ENCODE data around the gene CTDSP2. TPM values are rescaled to one million over a fixed set of nuclear protein-coding genes. Genes with fewer than 3 reads are reported as not detected.

CTDSP2 gene
- total RNA-seq, 2 experiments from 2014 or later: 44.2 to 118 TPM

DNA sequence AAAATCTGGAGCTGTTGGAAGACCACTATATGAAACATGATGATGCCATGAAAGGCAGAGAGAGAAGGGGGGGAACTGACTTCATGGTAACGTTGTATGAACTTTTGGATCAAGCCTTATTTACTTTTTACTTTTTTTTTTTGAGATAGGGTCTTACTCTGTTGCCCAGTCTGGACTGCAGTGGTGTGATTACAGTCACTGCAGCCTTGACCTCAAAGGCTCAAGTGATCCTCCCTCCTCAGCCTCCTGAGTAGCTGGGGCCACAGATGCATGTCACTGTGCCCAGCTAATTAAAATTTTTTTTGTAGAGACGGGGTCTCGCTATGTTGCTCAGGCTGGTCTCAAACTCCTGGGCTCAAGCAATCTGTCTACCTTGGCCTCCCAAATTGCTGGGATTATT is 31.3 kb upstream of the CTDSP2 start:
- no peak overlapping the region for H3K4me3 ChIP-seq (ENCODE audit: low read depth, low read length, poor library complexity, severe bottlenecking)
- no peak overlapping the region for H3K27ac ChIP-seq (ENCODE audit: low read depth, low read length, poor library complexity, severe bottlenecking)
- no peaks in the 10 kb centered on the region for H3K9me3 ChIP-seq (ENCODE audit: low read length)
- H4K20me1 ChIP-seq (ENCODE audit: insufficient read depth, low read length): no peaks in the 10 kb centered on the region
- no TSS peak for BruUV-seq (replicated peaks)
- TF ChIP-seq, protein P1, sequence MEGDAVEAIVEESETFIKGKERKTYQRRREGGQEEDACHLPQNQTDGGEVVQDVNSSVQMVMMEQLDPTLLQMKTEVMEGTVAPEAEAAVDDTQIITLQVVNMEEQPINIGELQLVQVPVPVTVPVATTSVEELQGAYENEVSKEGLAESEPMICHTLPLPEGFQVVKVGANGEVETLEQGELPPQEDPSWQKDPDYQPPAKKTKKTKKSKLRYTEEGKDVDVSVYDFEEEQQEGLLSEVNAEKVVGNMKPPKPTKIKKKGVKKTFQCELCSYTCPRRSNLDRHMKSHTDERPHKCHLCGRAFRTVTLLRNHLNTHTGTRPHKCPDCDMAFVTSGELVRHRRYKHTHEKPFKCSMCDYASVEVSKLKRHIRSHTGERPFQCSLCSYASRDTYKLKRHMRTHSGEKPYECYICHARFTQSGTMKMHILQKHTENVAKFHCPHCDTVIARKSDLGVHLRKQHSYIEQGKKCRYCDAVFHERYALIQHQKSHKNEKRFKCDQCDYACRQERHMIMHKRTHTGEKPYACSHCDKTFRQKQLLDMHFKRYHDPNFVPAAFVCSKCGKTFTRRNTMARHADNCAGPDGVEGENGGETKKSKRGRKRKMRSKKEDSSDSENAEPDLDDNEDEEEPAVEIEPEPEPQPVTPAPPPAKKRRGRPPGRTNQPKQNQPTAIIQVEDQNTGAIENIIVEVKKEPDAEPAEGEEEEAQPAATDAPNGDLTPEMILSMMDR (conservative IDR thresholded peaks at IDR 0.05; ENCODE audit: low read length): no peak
- TF ChIP-seq EZH2phosphoT487 (IDR thresholded peaks at IDR 0.05; ENCODE audit: borderline replicate concordance, low read depth, low read length): no peak
- H3K9me2 ChIP-seq (ENCODE audit: insufficient read depth, low read length): no peaks in the 10 kb centered on the region
- H3K36me3 ChIP-seq (ENCODE audit: insufficient read depth, low read length): no peaks in the 10 kb centered on the region
- H3K4me1 ChIP-seq (ENCODE audit: insufficient read depth, low read length, poor library complexity, severe bottlenecking): no peaks in the 10 kb centered on the region
- intact Hi-C loops (cut with micrococcal nuclease; ENCODE audit: unreplicated experiment): no loop called here
- POLR2A ChIA-PET: interaction anchor here (1.1 to 2.3 kb wide), 2 partner anchors 17 to 18 kb away, joined by 3 to 8 read pairs; no protein-coding TSS in a partner anchor
- DNase-seq (ENCODE audit: low spot score): no peak
- H3K4me2 ChIP-seq (ENCODE audit: low read length): no peak overlapping the region
- CTCF ChIA-PET (ENCODE audit: unreplicated experiment): interaction anchor here (1.0 kb wide), 1 partner anchor 18 kb away, joined by 4 read pairs; no protein-coding TSS in a partner anchor
- no peak overlapping the region for H2AFZ ChIP-seq (ENCODE audit: low read length)
- H3K79me2 ChIP-seq (ENCODE audit: insufficient read depth, low read depth, low read length): no peaks in the 10 kb centered on the region

DNA sequence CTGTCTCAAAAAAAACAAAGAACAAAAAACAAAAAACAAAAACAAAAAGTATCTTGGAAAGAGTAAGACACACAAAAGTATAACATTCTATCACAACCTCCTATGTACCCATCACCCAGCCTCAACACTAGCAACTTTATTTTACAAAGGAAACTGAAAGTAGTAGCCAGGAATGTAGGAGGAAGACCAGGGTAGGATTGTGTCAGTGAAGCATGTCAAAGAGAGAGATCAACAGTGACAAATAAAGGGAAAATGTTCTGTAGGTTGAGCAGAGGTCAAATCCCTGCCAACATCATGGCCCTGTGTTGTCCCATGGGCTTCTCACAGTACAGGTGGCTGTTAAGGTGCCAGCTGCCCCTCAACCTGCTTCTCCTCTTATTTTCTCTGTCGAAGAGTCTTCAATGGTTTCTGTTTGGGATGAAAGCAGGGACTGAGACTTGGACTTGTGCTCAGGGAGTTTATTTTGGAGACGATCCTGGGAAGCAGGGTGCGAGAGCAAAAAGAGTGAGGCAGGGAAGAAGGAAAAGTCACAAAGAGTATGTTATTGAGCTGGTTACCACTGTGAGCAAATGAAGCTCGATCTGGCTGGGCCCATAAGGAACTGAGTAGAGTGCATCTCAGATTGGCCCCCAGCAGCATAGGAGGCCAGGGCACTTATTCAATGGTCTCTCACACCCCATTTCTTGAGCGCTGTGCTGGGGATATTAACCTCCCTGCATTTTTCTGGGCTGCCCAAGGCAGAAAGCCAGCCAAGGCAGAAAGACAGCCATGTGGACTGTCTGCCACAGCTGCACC is 29.4 kb upstream of the CTDSP2 start:
- no peak overlapping the region for H3K4me2 ChIP-seq (ENCODE audit: low read length)
- no peaks in the 10 kb centered on the region for H3K36me3 ChIP-seq (ENCODE audit: insufficient read depth, low read length)
- H3K4me3 ChIP-seq (ENCODE audit: low read depth, low read length, poor library complexity, severe bottlenecking): no peak overlapping the region
- intact Hi-C loops (cut with micrococcal nuclease; ENCODE audit: unreplicated experiment): no loop called here
- no peaks in the 10 kb centered on the region for H3K79me2 ChIP-seq (ENCODE audit: insufficient read depth, low read depth, low read length)
- no peak for TF ChIP-seq EZH2phosphoT487 (IDR thresholded peaks at IDR 0.05; ENCODE audit: borderline replicate concordance, low read depth, low read length)
- TF ChIP-seq, protein P1 (conservative IDR thresholded peaks at IDR 0.05; ENCODE audit: low read length): no peak
- no peak overlapping the region for H2AFZ ChIP-seq (ENCODE audit: low read length)
- no peaks in the 10 kb centered on the region for H3K9me2 ChIP-seq (ENCODE audit: insufficient read depth, low read length)
- no peak for DNase-seq (ENCODE audit: low spot score)
- no peaks in the 10 kb centered on the region for H3K9me3 ChIP-seq (ENCODE audit: low read length)
- no peaks in the 10 kb centered on the region for H4K20me1 ChIP-seq (ENCODE audit: insufficient read depth, low read length)
- no peak overlapping the region for H3K27ac ChIP-seq (ENCODE audit: low read depth, low read length, poor library complexity, severe bottlenecking)
- no TSS peak for BruUV-seq (replicated peaks)
- no peaks in the 10 kb centered on the region for H3K4me1 ChIP-seq (ENCODE audit: insufficient read depth, low read length, poor library complexity, severe bottlenecking)
- ChIA-PET POLR2A (interaction anchor here (0.5 to 2.3 kb wide), 3 partner anchors 15 to 240 kb away, joined by 3 to 8 read pairs (median 3); no protein-coding TSS in a partner anchor), CTCF (ENCODE audit: unreplicated experiment) (no interaction called here)
